ENCODE measurements around the gene BSCL2.
"Not testable (repeated sequence)": the region's sequence is repeated elsewhere in the genome, so short reads cannot be mapped to it uniquely, and the experiment has no call there.

BSCL2 gene

DNA sequence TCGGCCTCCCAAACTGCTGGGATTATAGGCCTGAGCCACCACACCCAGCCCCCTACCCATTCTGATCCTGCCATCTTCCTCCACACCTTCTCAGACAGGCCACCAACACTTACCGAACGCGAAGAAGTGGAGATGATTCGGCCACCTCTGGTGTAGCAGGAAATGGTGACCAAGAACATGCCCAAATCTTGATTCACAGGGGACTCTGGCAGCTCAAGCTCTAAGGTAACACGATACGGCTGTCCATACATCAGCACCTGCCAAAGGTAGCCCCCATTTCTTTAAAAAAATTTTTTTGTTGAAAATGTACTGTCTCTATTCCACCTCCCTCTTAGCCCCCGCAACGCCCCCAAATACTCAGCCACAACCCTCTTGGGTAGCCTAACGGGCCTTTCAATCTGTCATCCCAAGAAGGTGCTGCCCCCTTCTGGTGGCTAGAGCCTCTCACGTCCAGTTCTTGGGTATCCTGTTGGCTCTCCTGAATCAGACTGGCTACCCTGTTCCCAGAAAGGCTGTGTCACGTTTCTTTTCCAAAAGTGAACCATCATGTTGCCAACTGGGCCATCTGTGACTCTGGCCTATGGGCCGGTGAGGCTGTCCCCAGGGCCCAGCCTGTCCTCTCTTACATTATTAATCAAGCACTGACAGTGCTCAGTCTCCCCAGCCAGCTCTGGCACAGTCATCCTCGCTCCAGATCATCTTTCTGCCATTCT lies 12.6 kb downstream of the BSCL2 start:
- Histone ChIP-seq H3K4me3 (IDR thresholded peaks at IDR 0.05; ENCODE audit: insufficient read depth, low read depth, low read length) (no peak overlapping the region), H3K27ac (no peak overlapping the region), H3K27me3 (ENCODE audit: insufficient read depth, low read depth) (no peaks in the 10 kb centered on the region), H4K20me1 (ENCODE audit: insufficient read depth) (no peaks in the 10 kb centered on the region), H3K79me2 (ENCODE audit: insufficient read depth, low read depth) (no peaks in the 10 kb centered on the region), H2AFZ (ENCODE audit: low read depth) (no peak overlapping the region), H3K9ac (no peak overlapping the region), H3K4me2 (no peak overlapping the region), H3K4me1 (ENCODE audit: low read depth, poor library complexity, severe bottlenecking) (no peaks in the 10 kb centered on the region), H3K36me3 (ENCODE audit: insufficient read depth) (no peaks in the 10 kb centered on the region)
- TF ChIP-seq, protein P1, sequence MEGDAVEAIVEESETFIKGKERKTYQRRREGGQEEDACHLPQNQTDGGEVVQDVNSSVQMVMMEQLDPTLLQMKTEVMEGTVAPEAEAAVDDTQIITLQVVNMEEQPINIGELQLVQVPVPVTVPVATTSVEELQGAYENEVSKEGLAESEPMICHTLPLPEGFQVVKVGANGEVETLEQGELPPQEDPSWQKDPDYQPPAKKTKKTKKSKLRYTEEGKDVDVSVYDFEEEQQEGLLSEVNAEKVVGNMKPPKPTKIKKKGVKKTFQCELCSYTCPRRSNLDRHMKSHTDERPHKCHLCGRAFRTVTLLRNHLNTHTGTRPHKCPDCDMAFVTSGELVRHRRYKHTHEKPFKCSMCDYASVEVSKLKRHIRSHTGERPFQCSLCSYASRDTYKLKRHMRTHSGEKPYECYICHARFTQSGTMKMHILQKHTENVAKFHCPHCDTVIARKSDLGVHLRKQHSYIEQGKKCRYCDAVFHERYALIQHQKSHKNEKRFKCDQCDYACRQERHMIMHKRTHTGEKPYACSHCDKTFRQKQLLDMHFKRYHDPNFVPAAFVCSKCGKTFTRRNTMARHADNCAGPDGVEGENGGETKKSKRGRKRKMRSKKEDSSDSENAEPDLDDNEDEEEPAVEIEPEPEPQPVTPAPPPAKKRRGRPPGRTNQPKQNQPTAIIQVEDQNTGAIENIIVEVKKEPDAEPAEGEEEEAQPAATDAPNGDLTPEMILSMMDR (conservative IDR thresholded peaks at IDR 0.05; ENCODE audit: low read depth, low read length): peak; percentile 84

DNA sequence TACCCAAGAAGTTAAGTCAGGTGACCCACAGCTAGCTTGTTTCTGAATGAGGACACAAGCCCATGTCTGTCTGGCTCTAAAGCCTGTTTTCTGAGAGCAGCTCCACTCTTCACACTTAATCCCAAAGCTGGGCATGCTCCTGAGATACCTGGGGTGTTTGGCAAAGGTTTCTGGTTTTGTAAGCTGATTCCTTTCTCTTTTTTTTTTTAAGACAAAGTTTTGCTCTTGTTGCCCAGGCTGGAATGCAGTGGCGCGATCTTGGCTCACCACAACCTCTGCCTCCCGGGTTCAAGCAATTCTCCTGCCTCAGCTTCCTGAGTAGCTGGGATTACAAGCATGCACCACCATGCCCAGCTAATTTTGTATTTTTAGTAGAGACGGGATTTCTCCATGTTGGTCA lies 13.6 kb downstream of the BSCL2 start:
- H3K4me1 ChIP-seq (ENCODE audit: low read depth, poor library complexity, severe bottlenecking); H2AFZ ChIP-seq (ENCODE audit: low read depth); H4K20me1 ChIP-seq (ENCODE audit: insufficient read depth); H3K4me3 ChIP-seq (IDR thresholded peaks at IDR 0.05; ENCODE audit: insufficient read depth, low read depth, low read length); H3K36me3 ChIP-seq (ENCODE audit: insufficient read depth); H3K27me3 ChIP-seq (ENCODE audit: insufficient read depth, low read depth); H3K9ac ChIP-seq; H3K79me2 ChIP-seq (ENCODE audit: insufficient read depth, low read depth); H3K4me2 ChIP-seq; H3K27ac ChIP-seq: not testable (repeated sequence)

DNA sequence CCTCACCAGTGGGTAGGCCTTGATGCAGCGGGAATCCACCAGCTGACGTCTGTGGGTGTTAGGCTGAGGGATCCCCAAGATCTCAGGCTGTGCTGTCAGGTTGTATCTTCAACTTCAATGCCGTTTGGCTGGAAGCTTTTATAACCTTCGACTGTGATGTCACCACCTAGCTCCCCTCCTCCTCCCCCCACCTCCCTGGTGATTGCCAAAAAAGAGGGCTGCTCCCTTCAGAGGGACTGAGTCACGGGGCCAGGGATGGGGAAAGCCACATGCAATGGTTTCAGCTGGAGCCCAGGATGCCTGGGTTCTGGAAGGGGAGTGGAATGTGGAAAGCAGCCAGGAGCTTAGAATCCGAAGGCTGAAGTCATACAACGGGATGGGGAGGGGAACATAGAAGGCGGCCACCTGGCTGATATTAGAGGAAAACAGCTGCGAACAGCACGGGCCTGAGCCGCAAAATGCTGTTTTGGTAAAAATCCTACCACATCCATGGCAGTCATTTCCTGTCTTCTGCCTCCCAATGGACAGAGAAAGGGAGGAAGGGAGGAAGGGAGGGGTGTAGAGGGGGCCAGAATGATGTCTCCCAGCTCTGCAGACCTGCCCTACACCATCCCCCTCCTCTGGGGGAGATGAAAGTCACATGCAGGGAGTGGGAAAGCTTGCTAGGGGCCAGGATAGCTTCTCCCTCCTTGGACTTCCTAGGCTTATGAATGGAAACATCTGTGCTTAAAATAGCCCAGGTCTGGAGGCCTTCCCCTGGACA lies 17.6 kb downstream of the BSCL2 start, which contains the start of gene LRRN4CL:
TSS of gene LRRN4CL (minus strand) at position 110 of the 763 bp plus-strand sequence. CDS start 1,022 bp downstream, outside the sequence.
- no peaks in the 10 kb centered on the region for H3K36me3 ChIP-seq (ENCODE audit: insufficient read depth)
- H3K4me1 ChIP-seq (ENCODE audit: low read depth, poor library complexity, severe bottlenecking): no peaks in the 10 kb centered on the region
- no peak within 1 kb of the TSS for H3K27ac ChIP-seq
- TF ChIP-seq, protein P1 (conservative IDR thresholded peaks at IDR 0.05; ENCODE audit: low read depth, low read length): no peak
- no peak within 1 kb of the TSS for H3K4me2 ChIP-seq
- no peak within 1 kb of the TSS for H3K4me3 ChIP-seq (IDR thresholded peaks at IDR 0.05; ENCODE audit: insufficient read depth, low read depth, low read length)
- H3K9ac ChIP-seq: no peak within 1 kb of the TSS
- no peaks in the 10 kb centered on the region for H3K79me2 ChIP-seq (ENCODE audit: insufficient read depth, low read depth)
- no peaks in the 10 kb centered on the region for H3K27me3 ChIP-seq (ENCODE audit: insufficient read depth, low read depth)
- no peaks in the 10 kb centered on the region for H4K20me1 ChIP-seq (ENCODE audit: insufficient read depth)
- no peak within 1 kb of the TSS for H2AFZ ChIP-seq (ENCODE audit: low read depth)

DNA sequence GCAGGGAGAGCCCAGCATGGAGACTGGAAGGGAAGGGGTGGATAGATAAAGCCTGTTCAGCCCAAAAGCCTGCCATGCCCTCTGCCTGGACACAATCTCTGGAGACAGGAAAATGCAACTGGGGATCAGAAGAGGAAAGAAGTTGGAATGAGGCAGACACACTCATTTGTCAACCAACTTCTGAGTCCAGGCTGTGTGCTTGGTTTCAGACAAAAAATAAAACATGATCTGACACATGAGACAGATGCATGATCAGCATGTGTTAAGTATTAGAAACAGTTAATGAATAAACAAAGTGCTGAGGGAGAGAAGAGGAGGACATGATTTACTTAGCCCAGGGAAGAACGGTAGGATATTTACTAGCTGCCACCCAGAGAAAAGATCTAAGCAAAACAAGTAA lies 18.7 kb downstream of the BSCL2 start:
- Histone ChIP-seq H3K36me3 (ENCODE audit: insufficient read depth) (no peaks in the 10 kb centered on the region), H2AFZ (ENCODE audit: low read depth) (no peak overlapping the region), H3K27me3 (ENCODE audit: insufficient read depth, low read depth) (no peaks in the 10 kb centered on the region), H3K9ac (no peak overlapping the region), H3K27ac (no peak overlapping the region), H3K4me3 (IDR thresholded peaks at IDR 0.05; ENCODE audit: insufficient read depth, low read depth, low read length) (no peak overlapping the region), H3K79me2 (ENCODE audit: insufficient read depth, low read depth) (no peaks in the 10 kb centered on the region), H3K4me2 (no peak overlapping the region), H4K20me1 (ENCODE audit: insufficient read depth) (no peaks in the 10 kb centered on the region), H3K4me1 (ENCODE audit: low read depth, poor library complexity, severe bottlenecking) (no peaks in the 10 kb centered on the region)
- TF ChIP-seq, protein P1 (conservative IDR thresholded peaks at IDR 0.05; ENCODE audit: low read depth, low read length): no peak
